Right kidney (tissue), 1 donor: ENCODE measurements around the gene GATA6.

ENCODE experiments used
- DNase-seq: peaks from one replicate; pipeline ENCODE4 v3.0.0-alpha.2; 2016

The GATA6 gene

GRCh38 chr18:22243513-22243912 lies 74.1 kb downstream of the GATA6 start:
- no peak for DNase-seq

GRCh38 chr18:22250026-22250425 lies 80.6 kb downstream of the GATA6 start:
- no peak for DNase-seq

GRCh38 chr18:22250591-22250996 lies 81.2 kb downstream of the GATA6 start:
- DNase-seq: no peak
